GM11168 (cell line): Measurements from ENCODE around the gene ZNF512B.
"Not testable (repeated sequence)": the region's sequence is repeated elsewhere in the genome, so short reads cannot be mapped to it uniquely, and the experiment has no call there.

ENCODE experiments used
- in situ Hi-C: fragments of 300-500 bp; cut with MboI; formaldehyde crosslinking; loops from one replicate; pipeline ENCODE4 v1.12.0; 2022; ENCODE audit warnings: low sequenced_read_pairs; ENCODE audit not compliant: unreplicated experiment

The ZNF512B gene

DNA sequence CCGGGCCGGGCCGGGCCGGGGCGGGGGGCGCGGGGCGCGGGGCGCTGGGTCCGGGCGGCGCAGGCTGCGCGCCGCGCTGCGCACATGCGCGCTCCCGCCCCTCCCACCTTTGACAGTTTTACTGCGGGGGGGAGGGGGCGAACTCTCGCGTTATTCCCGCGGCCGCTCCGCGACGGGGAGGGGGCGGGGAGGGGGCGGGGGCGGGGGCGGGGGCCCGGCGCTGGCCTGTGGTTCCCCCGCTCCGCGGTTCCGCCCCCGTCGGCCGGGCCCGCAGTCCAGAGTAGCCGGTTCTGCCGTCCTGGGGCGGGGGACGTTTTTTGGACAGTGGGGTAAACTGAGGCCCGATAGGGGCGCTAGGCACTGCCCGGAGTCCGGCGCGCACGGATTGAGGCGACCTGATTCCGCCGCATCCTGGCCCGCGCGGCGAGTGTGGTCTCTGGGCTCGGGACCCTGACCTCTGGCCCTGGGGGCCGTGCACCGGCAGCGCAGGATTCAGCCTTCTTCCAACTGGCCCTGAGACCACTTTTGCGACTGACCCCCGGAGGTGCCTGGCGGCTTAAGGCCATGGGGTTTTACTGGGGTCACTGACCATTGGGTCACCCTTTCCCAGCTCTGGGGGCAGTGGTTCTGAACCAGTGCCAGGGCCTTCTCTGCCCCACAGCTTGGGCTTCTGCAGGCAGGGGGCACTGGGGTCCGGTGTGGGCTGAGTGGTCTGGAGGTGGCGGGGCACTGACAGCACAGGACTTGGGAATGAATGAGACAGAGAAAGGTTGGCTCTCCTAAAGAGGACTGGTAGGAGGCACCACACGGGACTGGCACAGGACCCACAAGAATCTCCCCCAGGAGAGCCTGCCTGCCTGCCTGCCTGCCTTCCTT, at the start of gene ZNF512B:
Gene ZNF512B (minus strand): TSS at position 93 of the 876 bp plus-strand sequence. CDS start 1,980 bp downstream, outside the sequence.
- in situ Hi-C loops = loop anchor here (10.0 kb wide), 1 partner anchor 265 kb away; the partner anchor contains the start of genes ARFRP1 and ZGPAT

GRCh38 chr20:64015635-64016034, 45.9 kb upstream of the ZNF512B start:
- in situ Hi-C loops = no loop called here

DNA sequence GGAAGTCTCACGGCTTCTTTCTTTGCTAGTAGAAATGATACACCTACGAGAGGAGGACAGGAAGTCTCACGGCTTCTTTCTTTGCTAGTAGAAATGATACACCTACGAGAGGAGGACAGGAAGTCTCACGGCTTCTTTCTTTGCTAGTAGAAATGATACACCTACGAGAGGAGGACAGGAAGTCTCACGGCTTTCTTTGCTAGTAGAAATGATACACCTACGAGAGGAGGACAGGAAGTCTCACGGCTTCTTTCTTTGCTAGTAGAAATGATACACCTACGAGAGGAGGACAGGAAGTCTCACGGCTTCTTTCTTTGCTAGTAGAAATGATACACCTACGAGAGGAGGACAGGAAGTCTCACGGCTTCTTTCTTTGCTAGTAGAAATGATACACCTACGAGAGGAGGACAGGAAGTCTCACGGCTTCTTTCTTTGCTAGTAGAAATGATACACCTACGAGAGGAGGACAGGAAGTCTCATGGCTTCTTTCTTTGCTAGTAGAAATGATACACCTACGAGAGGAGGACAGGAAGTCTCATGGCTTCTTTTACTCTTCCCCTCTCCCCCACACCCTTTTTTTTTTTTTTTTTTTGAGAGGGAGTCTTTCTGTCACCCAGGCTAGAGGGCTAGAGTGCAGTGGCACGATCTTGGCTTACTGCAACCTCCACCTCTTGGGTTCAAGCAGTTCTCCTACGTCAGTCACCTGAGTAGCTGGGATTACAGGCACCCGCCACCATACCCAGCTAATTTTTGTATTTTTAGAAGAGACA, 42.8 kb upstream of the ZNF512B start:
- in situ Hi-C loops = not testable (repeated sequence)

DNA sequence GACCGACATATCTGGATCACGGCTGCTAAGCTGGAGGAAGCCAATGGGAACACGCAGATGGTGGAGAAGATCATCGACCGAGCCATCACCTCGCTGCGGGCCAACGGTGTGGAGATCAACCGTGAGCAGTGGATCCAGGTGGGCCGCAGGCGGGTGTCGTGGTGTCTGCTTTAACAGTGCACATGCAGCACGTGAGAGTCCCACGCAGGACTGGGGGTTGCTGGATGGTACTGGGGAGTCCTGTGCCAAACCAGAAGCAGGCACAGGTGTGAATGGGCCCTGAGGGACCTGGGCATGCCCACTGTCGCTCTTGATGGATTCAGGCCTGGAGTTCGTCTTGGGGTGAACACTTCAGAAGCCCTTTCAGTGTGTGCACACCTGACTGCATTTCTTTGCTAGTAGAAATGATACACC, 41.6 kb upstream of the ZNF512B start:
- in situ Hi-C loops = no loop called here

DNA sequence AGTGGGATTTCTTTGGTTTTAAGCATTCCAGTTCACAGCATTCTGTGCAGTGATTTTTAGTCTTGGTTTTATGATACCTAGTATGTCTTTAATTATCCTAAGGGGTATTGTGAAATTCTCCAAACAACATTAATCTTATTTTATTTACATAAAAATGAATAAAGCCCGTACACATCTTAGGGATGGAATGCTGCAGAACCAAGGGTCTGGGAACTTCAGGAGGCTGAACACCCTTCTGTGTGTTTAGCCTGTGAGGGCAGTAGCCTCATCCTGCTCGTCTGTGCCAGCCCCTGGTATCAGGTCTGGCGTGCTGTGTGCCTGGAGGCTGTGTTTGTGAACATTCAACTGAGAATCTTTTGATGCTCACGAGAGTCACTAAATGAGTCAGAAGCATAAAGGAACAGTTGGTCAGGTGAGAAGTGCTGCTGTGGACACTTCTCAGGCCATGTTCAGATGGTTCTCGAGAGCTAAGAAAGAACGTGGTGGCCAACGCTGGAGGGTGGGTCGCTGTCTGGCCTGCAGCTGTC, 41.0 kb upstream of the ZNF512B start:
- in situ Hi-C loops = no loop called here

GRCh38 chr20:64009811-64010387, 40.2 kb upstream of the ZNF512B start:
- in situ Hi-C loops = no loop called here

DNA sequence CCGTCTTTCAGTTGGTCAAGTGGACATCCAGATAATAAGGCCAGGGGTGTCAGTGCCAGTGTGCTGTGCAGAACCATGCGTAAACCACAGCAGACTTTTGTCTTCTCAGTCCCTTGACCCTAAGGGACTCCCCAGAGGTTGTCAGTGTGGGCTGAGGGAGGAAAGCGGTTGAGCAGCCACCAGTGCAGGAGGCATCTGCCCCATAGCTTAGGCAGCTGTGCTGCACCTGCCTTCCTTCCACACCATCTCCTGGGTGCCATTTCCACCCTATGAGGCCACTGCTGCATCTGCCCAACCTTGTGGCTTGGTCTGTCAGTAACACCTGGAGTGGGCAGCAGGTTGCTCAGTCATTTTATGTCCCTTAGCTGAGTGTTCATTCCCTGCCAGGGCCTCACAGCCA, 37.2 kb upstream of the ZNF512B start:
- in situ Hi-C loops = no loop called here

DNA sequence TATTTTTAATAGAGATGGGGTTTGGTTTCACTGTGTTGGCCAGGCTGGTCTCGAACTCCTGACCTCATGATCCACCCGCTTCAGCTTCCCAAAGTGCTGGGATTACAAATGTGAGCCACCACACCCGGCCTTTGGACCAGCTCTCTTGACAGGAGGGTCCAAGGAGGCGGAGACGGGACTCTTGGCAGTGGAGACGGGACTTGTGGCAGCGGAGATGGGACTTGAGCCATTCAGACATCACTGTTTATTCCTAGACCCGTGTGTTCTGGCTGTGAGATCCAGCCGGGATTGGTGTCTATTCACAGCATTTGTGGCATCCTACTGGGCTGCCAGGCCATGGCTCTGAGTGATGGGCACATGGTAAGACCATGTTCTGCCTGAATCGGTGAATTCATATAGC, 36.8 kb upstream of the ZNF512B start:
- in situ Hi-C loops = no loop called here

- in situ Hi-C loops = no loop called here
These were observed 35.7 kb upstream of the ZNF512B start for GRCh38 chr20:64005394-64005793.

DNA sequence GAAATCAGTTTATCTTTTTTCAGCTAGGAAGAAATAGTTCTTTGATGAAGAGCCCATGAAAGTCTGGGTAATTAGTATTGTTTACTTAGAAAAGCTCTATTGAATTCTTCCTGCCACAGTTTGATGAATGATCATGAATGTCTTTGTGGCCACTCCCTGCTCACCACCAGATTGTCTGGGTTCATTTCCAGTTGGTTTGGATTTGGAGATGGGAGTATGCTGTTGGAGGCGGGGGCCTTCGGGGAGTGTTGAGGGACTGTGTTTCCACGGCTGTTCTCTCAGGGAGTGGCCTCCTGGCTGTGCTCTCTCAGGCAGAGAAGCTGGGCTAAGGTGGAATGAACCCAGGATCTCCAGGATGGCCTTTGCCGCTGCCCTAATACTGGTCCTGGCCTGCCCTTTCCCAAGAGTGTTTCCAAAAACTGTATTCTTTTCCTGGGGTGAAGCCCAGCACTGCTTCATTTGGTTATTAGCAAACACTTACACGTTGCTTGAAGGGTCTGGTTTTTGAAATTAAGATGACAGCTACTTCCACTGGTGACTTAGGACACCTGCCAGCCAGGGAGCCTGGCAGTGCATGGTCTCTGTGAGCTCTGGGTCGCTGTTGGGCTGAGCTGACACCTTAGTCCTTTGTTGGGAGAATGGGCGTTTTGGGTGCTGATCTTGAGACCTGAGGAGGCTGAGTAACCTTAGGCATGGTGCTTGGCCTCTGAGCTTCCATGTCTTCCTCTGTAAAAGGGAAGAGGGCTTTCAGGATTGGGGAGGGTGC, 34.4 kb upstream of the ZNF512B start:
- in situ Hi-C loops = no loop called here

DNA sequence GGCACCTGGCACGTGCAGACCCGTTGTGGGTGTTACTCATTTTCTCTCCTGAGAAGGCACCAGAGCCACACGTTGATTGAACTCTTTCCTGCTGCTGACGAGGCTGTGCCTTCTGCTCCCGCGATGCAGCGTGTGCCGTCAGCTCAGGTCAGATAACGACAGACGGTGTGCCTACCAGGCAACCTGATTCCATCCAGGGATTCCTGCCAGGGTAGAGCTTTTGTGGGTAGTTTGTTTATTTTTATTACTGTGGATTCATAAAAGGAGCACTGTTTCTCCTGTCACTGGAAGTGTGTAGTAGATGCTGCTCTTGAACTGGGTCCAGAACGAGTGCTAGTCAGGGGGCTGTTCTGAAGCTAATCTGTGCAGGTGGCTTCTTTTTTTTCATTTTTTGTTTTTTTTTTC, 31.9 kb upstream of the ZNF512B start:
- in situ Hi-C loops = no loop called here

- in situ Hi-C loops = no loop called here
These were observed 31.2 kb upstream of the ZNF512B start for GRCh38 chr20:64000906-64001305.

DNA sequence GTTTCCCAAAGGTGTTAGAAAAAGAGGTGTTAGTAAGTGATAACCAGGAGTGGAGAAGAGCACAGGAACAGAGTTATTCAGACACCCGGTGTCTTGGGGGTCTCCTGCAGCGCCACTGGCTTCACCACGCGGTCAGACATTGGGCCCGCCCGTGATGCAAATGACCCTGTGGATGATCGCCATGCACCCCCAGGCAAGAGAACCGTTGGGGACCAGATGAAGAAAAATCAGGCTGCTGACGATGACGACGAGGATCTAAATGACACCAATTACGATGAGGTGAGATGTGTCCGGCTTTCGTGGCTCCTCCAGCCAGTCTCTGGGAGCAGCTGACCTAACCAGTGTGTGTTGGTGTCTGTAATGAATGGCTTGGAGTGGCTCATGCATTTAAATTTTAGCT, 13.2 kb upstream of the ZNF512B start:
- in situ Hi-C loops = no loop called here

- in situ Hi-C loops = no loop called here
These were observed 11.3 kb upstream of the ZNF512B start, which contains the start of gene PRPF6 for GRCh38 chr20:63980806-63981728. Gene PRPF6, plus strand, starts transcription at chr20:63981132. Its CDS starts 114 bp downstream, at chr20:63981246.

- in situ Hi-C loops = no loop called here
These were observed 10.6 kb upstream of the ZNF512B start for GRCh38 chr20:63980317-63980805.

DNA sequence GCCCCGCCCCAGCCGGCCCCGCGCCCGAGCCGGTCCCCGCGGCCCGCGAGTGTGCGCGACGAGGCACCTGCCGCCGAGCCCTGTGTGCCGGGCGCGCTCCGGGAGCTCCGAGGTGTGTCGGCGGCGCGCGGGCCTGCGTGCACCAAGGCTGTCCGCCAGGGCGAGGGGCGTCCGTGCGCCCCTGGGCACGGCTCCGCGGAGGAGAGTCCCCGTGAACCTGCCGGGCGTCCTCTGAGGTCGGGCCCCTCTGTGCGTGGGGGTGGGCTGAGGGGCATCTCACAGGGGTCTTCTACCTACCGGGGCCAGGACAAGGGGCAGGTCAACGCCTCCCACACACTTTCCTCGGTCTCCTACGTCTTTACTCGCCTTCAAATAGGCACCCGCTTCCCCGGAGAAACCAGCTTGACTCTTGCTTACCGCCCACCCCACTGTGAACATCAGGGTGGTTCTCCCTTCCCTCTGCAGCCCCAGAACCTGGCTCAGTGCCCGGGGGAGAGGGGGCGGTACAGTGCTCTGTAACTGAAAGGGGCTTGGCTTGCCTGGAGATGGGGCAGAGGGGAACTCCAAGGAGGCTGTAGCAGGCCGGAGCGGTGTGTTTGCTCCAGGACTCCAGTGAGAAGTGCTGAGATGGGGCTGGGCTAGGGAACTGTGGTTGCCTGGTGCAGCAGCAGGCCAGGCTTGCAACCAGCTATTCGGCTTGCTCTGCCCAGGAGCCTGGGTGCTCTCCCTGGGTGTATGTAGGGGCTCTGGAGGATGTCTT, 10.0 kb upstream of the ZNF512B start, which contains the start of gene SAMD10:
Gene SAMD10 (minus strand): TSS at position 86 of the 760 bp plus-strand sequence. CDS start 175 bp downstream, outside the sequence.
- in situ Hi-C loops = no loop called here

- in situ Hi-C loops = no loop called here
These were observed 9.5 kb upstream of the ZNF512B start for GRCh38 chr20:63979229-63979556.
